Dedifferentiated amniotic fluid mesenchymal stem cell (primary cell): ENCODE results near the gene TXNL4B.
"Not testable (repeated sequence)": the region's sequence is repeated elsewhere in the genome, so short reads cannot be mapped to it uniquely, and the experiment has no call there.

Experiments used
- DNase-seq: peaks from one replicate; pipeline ENCODE4 v3.0.0-alpha.2; 2016; ENCODE audit errors: extremely low spot score

The TXNL4B gene

DNA sequence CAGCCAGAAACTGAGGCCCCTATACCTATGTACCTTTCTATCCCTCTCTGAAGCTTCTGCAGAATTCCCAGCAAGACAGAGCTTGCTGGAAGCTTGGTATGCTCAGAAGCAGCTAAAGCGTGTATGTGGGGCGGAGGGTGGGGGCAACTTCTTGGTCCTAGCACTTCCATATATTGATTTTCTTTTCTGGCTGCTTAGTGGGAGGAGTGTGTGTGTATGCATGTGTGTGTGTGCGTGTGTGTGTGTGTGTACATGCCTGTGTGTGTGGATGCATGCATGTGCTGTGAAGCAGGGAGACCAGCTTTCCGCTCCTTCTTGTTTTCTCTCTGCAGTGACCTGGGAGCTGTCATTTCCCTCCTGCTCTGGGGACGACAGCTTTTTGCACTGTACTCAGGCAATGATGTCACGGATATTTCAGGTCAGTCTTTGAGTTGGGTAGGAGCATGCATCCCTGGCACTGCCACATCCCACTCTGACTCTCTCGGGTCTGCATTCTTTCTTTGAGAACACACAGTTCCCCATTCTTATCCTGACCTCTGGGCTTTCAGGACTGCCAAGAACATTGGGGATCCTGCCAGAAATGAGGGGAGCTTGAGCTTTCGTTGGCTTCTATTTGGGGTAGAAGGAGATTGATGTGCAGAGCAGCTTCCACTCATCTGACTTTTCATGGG lies 19.7 kb downstream of the TXNL4B start:
- no peak for DNase-seq

DNA sequence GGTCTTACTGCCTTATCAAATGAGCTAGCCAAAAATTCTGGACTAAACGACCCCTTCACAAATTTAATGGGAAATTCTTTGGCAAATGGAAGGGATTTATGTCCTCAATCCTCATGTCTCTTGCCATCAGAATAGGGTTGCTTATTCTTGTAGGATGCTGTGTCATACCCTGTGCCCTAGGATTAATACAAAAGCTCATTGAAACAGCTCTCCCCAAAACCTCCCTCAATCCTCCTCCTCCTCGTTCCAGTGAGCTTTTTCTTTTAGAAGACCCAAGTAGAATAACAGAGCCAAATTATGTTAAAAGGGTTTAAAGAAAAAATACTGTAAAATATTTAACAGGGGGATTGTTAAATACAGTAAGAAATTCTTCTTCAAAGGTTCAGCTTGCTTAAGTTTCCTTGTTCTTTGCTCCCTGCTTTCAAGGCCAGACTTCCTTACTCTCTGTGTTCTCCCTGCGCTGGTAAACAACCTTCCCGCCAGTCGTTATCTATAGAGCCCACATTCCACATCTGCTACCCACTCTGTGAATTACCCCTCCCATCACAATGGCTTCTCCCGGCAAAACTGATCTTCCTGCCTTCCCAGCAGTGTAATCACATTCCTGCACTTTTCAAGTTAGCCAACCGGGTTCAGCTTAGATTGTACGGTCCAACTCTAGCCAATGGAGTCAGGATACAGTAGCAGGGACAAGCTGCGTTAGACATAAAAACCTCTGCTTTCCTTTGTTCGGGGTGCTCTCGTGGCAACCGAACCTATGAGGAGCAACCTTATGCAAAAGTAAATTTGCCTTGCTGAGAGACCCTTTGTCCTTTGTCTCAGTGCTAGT lies 20.7 kb downstream of the TXNL4B start:
- no peak for DNase-seq

DNA sequence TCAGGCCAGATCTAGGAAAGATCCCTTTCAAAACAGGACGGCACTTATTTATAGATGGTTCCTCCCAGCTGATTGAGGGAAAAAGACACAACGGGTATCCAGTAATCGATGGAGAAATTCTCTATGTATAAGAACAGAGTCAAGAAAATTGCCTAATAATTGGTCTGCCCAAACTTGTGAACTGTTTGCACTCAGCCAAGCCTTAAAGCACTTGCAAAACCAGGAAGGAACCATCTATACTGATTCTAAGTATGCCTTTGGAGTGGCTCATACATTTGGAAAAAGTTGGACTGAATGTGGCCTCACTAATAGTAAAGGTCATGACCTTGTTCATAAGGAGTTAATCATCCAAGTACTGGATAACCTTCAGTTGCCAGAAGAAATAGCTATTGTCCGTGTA lies 24.5 kb downstream of the TXNL4B start:
- no peak for DNase-seq

DNA sequence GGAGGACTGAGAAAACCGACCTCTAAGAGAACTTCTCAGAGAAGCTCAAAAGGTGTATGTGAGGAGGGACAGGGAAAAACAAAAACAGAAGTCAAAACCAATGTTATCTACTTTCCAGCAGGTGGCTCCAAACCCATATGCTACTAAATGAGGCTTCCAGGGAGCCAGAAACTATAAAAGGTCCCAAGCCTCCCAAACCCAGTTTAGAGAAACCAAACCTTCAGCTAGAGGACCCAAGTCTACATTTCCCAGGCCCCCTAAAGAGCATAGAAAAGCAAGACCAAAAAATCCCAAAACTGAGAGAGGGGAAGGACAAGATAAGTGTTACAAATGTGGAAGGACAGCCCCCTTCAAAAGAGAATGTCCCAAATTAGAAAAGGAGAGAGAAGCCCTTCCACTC lies 26.7 kb downstream of the TXNL4B start:
- DNase-seq = peak; percentile 26

DNA sequence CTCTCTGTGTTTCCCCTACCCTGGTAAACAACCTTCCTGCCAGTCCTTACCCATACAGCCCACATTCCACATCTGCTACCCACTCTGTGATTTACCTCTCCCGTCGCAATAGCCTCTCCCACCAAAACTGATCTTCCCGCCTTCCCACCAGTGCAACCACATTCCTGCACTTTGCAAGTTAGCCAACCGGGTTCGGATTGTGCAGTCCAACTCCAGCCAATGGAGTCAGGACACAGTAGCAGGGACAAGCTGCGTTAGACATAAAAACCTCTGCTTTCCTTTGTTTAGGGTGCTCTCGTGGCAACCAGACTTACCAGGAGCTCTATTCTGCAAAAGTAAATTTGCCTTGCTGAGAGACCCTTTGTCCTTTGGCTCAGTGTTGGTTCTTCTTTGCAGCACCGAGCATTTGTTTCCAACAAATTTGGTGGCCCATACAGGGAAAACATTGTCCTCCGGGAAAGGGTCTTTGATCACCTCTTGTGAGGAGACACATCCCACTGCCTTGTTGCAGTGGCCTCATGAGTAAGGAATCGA lies 29.0 kb downstream of the TXNL4B start:
- no peak for DNase-seq

DNA sequence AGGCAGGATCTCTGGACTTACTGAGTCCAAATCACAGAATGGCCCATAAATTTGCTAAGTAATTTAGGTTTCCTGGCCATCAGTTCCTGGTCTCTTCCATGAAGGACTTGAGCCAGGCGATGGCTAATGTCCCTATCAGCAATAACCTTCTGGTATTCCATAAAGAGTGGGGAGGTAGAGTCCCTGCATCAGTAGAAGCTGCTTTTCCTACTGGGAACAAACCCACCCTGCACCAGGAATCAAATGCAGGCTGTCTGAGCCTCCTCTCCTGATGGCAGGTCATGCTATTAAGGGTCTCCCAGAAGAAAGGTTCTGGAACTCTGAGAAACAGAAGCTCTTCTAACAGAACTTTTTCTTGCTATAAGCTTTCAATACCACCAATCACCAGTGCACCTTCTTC lies 31.9 kb downstream of the TXNL4B start:
- DNase-seq = no peak

DNA sequence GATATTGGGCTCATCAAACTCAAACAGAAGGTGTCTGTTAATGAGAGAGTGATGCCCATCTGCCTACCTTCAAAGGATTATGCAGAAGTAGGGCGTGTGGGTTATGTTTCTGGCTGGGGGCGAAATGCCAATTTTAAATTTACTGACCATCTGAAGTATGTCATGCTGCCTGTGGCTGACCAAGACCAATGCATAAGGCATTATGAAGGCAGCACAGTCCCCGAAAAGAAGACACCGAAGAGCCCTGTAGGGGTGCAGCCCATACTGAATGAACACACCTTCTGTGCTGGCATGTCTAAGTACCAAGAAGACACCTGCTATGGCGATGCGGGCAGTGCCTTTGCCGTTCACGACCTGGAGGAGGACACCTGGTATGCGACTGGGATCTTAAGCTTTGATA lies 33.0 kb downstream of the TXNL4B start:
- DNase-seq = no peak

DNA sequence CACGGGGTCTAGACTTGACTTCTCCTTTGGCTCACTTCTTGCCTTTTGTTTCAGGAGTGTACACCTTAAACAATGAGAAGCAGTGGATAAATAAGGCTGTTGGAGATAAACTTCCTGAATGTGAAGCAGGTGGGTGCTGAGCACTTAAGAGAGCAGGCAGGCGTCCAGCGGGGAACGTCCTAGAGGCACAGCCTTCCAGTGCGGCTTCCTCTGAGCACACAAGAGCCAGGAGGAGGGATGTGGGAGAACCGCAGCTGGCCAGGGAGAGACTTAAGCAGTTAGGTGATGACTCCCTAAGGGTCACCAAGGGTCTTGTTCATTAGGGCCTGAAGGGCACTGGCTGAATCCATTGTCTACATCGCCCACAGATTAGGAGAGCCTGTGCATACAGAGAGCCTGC lies 34.4 kb downstream of the TXNL4B start:
- DNase-seq = not testable (repeated sequence)

DNA sequence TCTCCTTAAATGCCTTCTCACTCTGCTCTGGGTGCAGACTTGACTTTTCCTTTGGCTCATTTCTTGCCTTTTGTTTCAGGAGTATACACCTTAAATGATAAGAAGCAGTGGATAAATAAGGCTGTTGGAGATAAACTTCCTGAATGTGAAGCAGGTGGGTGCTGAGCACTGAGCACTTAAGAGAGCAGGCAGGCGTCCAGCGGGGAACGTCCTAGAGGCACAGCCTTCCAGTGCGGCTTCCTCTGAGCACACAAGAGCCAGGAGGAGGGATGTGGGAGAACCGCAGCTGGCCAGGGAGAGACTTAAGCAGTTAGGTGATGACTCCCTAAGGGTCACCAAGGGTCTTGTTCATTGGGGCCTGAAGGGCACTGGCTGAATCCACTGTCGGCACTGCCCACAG lies 36.1 kb downstream of the TXNL4B start:
- DNase-seq = not testable (repeated sequence)

DNA sequence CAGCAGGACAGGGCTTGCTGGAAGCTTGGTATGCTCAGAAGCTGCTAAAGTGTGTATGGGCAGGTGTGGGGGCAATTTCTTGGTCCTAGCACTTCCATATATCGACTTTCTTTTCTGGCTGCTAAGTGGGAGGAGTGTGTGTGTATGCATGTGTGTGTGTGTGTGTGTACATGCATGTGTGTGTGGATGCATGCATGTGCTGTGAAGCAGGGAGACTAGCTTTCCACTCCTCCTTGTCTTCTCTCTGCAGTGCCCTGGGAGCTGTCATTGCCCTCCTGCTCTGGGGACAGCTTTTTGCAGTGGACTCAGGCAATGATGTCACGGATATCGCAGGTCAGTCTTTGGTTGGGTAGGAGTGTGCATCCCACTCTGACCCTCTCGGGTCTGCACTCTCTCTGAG lies 37.5 kb downstream of the TXNL4B start:
- no peak for DNase-seq

DNA sequence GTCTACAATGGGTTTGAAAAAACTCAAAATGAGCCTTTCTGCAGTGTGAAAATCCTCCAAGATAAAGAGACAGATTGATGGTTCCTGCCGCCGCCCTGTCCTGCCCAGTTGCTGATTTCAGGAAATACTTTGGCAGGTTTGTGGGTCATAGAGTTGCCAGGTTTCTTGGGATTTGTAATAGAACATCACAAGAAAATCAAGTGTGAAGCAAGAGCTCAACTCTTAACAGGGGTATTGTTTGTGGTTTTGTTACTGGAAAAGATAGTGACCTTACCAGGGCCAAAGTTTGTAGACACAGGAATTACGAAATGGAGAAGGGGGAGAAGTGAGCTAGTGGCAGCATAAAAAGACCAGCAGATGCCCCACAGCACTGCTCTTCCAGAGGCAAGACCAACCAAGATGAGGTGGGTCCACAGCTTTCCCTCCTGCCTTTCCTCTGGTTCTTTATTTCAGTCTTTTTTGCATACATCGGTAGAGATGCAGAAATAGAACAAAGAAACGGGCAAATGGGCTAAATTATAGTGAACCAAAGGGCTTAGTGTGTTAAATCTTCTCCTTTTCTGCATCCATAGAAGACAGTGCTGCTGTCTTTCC lies 39.1 kb downstream of the TXNL4B start, which contains the start of gene HP:
TSS of gene HP (plus strand) at position 252 of the 594 bp plus-strand sequence. CDS start at position 400, 148 bp downstream.
- DNase-seq = not testable (repeated sequence)

DNA sequence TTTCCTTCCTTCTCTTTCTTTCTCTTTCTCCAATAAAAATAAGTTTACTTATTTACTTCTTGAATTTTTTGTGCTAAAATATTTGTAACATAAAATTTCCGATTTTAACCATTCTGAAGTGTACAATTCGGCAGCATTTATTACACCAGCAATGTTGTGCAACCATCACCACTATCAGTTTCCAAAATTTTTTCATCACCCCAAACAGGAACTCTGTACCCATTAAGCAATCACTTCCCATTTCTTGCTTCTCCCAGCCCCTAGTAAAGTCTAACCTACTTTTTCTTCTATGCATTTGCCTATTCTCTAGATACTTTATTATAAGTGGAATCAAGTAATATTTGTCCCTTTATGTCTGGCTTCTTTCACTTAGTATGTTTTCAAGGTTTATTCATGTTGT lies 41.6 kb downstream of the TXNL4B start:
- no peak for DNase-seq

DNA sequence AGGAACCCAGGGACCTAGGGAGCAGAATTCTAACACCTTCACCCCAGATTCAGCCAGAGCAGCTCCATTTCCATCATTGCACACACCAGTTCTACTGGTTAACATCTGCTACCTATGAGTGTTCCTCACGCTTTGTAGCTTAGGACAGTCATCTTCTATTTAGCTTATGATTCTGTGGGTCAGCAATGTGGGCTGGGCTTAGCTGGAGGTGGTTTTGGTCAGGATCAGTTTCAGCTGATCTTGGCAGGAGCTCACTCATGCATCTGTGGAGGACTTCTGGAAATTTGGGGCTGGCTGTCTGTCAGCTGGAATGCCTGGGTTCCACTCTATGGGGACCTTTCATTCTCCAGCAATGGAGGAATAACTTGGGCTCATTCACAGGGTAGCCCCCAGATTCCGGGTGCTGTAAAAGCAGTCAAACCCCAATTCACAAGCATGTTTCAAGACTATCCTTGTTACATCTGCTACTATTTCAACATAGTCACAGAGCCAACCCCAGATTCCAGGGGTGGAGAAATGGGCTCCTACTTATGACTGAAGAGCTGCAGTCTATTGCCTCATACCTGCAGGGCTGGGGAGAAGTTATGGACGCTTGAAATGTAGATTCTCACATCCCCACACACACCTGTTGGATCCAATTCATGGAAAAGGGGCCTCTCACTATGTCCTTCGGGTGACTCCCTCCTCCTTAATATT lies 42.5 kb downstream of the TXNL4B start:
- DNase-seq = no peak

DNA sequence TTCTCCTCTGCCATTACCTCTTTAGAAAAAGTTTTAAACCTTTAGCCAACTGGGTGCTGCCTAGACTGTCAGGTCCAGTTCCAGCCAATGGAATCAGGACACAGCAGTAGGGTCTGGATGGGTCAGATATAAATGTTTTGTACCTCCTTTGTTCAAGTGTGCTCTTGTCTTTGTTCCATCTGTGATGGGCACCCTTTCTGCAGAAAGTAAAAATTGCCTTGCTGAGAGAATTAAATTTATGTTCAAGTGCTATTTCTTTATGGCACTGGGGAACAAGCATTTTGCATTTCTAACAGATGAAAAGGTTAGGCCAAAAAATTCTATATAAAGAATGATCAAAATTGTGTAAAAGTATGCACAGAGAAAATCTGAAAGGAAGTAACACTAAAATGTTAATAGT lies 44.3 kb downstream of the TXNL4B start:
- DNase-seq = no peak

DNA sequence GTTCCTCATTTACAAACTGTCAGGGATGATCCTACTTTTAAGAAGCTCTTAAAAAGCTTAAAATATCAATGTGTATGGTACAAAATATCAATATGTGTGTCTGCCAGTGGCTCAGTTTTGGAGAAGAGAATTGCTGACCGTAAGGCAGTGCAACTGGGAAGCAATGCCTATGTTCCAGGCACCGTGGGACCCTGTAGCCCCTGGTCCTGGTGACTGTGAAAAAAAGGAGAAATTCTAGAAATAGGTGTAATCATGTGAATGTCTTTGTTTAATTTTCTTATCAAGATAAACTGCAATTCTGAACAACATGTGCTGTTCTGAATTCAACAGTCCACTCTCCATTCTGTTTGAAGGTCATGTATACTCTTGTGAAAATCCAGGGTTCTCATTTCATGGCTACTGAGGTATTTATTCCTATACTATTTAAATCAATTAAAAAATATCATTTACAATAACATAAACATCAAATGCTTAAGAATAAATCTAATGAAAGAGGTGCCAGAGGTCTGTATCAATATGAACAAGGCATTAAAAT lies 48.5 kb downstream of the TXNL4B start:
- DNase-seq = no peak

DNA sequence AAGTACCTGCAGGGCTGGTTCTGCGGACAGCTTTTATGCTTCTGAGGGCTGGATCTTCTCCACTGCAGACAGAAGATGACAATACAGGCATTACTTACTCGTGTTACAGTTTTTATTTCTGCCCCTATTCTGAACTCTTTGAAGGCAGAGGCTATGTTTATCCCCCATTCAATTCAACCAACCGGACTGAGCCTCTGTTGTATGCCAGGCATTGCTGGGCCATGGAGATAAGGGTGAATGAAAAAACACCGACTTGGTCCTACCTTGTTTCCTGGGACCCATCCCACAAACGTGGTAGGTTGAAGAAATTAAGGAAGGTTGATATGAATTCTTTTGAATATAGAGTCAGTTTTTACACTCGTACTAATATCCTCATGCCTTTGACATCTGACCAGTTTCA lies 49.1 kb downstream of the TXNL4B start:
- DNase-seq = no peak

DNA sequence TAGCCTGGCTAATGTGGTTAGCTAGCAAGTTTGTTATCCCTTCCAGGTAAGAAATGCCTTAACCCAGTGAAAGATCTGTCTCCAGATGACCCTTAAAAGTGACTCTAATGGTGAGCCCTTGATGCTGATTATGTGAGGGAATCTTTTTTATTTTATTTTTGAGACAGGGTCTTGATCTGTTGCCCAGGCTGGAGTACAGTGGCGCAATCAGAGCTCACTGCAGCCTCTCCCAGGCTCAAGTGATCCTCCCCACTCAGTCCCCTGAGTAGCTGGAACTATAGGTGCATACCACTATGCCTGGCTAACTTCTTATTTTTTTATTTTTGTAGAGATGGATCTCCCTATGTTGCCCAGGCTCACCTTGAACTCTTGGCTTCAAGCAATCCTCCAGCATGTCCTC lies 49.9 kb downstream of the TXNL4B start:
- no peak for DNase-seq

DNA sequence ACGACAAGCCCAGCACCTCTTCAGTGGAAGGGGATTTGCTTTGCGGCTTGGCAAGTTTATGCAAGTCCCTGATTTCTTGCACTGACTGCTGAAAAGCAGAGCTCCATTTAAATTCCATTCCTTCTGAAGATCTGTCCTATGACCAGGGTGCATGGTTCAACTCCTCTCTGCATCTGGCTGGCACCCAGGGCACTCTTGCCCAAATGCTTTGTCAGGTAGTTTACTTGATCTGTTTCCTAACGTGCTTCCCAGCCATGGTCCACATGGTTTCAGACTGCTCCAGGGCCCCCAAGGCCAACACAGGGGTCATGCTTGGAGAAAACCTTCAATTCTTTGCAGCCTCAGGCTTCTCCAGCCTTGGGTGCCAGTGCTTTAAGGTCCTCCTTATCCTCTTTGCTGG lies 50.4 kb downstream of the TXNL4B start:
- DNase-seq = no peak

DNA sequence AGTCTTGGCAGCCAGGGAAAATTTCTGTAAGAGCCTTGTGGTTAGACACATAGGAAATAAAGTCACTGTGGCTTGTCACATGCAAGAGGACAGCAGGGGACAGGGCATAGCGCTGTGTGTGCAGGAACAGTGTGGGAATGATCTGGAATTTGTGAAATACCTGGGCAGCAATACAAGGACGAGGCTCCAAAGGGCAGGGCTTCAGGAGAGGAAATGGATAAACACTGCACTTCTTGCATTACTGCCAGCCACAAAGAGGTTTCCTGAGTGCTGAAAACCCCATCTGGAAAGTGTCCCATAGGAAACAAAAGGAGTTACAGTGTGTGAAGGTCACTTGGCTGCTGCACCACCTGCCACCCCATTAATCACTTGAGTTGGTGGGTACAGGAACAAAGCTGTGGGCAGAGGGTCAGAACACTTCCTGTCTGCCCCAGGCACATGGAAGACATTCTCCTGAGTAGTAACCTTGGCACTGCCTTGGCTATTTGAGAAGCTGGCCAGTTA lies 51.2 kb downstream of the TXNL4B start:
- no peak for DNase-seq

DNA sequence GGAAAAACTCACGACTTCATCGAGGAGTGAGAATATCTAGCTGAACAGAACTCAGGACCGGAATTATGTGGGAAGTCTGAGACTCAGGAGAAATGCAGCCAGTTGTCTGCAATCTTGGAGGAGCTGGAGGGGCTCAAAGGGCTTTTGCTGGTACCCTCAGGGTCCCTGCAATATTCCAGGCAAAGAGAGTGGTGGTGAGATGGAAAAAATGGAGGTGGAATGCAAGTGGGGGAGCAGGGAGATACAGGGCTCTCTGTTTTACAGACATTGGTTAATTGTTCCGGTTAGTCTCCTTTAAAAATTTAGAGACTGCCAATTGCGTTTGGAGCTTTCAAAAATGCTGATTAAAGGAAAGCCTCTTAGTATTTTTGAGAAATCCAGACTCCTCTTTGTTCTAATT lies 57.3 kb downstream of the TXNL4B start:
- no peak for DNase-seq
